Subcutaneous adipose tissue (tissue), 4 donors: ENCODE data around the gene BHLHE23. TPM values are rescaled to one million over a fixed set of nuclear protein-coding genes. Genes with fewer than 3 reads are reported as not detected.

ENCODE experiments used
- total RNA-seq, 4 donors: library from RNA; depleted of rRNA; stranded (reverse); fragments of >200 nt; gene quantifications; one replicate each; pipeline ENCODE4 v1.1.0, GENCODE V29; 2016
- TF ChIP-seq, protein P1 (sequence below): fragments of 450-650 bp; IDR thresholded peaks from one replicate; pipeline ENCODE4 v1.5.1; 2016; ENCODE audit warnings: low read depth, mild to moderate bottlenecking, control low read depth, antibody characterized with exemption, moderate library complexity

Gene BHLHE23
- total RNA-seq, 4 donors from 2014 or later: not detected

DNA sequence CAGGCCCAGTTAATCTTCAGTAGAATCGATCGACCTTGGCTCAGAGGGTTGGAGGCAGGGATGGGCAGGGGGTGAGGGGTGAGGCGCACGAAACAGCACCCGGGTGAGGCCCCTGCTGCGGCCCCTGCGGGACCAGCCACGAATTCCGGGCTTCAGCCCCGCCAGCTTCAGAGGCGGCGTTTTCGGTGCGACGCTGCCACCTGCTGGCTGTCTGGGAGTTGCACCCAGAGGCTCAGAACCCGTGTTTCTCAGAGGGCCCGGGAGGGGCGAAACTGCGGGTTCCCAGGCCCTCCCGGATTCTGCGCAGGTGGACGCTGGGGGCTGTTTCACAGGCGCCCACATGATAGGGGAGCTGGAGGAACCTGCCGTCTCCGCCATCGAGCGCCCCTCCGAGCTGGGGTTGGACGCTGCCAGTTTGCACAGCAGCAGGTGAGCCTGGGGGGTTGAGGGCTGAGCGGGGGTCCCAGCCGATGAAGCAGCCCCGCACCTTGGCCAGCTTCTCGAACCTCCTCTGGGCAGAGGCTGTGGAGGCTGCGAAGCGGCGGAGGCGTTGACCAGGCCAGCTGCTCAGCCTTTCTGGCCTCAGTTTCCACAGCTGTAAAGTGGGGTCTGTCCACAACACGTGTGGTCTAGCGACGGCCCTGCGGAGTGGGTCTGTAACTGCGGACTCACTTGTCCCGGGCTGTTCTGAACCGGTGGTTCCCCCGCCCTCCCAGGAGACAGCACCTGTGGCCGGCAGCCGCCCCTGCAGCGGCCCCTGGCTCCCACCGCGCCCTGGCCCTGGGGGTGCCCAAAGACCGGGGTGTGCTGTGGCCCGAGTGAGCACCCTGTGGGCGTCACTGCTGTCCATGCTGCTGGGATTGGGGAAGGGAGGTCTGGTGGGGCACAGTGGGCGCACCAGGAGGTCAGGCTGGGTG, 2.5 kb upstream of the BHLHE23 start:
- TF ChIP-seq, protein P1, sequence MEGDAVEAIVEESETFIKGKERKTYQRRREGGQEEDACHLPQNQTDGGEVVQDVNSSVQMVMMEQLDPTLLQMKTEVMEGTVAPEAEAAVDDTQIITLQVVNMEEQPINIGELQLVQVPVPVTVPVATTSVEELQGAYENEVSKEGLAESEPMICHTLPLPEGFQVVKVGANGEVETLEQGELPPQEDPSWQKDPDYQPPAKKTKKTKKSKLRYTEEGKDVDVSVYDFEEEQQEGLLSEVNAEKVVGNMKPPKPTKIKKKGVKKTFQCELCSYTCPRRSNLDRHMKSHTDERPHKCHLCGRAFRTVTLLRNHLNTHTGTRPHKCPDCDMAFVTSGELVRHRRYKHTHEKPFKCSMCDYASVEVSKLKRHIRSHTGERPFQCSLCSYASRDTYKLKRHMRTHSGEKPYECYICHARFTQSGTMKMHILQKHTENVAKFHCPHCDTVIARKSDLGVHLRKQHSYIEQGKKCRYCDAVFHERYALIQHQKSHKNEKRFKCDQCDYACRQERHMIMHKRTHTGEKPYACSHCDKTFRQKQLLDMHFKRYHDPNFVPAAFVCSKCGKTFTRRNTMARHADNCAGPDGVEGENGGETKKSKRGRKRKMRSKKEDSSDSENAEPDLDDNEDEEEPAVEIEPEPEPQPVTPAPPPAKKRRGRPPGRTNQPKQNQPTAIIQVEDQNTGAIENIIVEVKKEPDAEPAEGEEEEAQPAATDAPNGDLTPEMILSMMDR: no peak

DNA sequence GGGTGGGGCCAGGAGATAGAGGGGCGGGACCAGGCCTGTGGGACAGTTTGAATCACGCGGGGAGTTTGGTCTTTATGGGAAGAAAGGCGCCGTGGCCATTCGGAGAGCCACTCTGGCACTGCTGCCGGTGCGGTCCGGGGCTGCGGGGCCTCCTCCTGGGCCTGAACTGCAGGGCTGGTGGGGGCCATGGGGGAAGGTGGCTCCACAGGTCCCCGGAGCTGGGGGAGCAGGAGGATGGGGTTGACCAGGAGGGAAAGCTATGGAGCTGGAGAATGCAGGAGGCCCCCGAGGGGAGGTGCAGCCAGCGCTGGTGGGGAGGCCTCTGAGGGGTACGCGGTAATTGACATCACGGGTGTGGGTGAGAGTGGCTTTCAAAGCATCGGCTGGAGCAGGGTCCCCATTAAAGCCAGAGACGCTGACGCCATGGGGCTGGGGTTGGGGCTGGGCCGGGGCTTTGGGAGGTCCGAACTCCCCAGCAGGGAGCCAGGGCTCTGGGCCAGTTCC, 1.8 kb upstream of the BHLHE23 start:
- TF ChIP-seq, protein P1: no peak

DNA sequence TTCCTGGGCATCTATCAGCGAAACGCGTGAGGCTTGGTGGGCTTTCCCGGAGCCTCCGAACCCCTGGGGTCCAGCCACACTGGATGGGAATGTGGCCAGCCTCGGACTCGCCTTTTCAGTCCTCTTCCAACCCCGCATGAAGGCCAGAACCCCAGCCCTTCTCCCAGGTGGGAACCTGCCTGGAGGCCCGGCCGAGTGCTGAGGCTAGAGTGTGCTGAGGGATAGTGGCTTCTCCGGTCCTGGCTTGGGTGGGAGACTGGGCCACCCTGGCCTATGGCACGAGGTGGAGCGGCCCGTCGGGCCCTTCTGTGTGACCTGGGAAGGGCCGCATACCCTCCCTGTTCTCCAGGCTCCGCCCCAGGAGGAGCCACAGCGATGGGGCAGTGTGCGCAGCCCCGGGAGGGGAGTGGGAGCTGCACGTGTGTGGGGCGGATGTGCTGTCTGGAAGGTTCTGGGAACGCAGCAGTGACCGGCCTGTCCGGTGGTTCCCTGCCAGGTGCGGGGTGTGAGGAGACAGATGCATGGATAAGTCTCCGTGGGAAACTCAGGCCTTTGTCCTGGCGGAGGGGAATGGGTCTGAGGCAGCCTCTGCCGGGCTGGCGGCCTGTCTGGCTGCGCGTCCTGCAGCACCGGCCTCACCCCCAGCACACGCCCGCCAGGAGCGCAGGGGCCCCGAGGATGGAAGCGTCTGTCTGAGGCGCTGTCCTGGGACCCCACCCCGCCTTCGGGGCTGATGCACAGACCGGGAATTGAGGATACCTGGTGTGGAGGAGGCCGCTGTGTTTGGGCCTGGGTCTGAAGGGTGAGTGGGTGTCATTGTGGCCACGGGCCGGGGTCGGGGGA, 1.1 kb upstream of the BHLHE23 start:
- TF ChIP-seq, protein P1: no peak

DNA sequence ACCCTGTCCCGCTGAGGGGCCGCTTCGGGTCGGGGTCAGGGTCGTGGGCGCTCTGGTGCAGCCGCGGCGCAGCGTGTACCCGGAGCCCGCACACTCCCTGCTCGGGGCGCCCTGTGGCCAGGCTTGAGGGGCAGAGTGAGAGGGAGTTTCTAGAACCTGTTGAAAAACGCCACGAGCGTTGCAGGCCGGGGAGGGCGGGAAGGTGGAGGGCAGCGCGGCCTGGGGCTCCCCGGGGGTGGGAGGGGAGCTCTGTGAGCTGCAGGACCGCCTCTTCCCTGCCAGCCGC, 539 bp upstream of the BHLHE23 start:
- TF ChIP-seq, protein P1: no peak

DNA sequence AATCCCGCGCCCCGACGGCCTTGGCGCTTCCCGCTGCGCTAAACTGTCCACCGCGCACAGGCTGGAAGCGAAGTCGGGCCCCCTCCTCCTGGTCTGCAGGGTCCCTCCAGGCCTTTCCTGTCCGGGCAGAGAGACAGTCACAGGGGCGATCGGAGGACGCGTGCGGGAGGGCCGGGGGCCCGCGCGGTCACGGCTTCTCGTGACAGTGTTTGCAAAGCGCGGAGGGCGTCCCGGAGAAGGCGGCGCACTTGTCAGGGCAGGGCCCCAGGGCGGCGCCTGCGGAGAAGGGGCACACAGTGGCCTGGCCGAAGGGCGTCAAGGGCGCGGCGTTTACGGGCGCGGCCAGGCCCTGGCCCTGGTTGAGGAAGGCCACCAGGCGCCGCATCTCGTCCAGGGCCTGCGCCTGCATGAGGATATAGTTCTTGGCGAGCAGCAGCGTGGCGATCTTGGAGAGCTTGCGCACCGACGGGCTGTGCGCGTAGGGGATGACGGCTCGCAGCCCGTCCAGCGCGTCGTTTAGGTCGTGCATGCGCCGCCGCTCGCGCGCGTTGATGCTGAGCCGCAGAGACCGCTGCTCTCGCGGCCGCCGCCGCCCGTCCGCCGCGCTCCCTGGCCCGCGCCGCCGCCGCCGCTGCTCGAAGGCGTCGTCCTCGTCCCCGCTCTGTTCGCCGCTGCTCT, 763 bp downstream of the BHLHE23 start:
- TF ChIP-seq, protein P1: no peak

DNA sequence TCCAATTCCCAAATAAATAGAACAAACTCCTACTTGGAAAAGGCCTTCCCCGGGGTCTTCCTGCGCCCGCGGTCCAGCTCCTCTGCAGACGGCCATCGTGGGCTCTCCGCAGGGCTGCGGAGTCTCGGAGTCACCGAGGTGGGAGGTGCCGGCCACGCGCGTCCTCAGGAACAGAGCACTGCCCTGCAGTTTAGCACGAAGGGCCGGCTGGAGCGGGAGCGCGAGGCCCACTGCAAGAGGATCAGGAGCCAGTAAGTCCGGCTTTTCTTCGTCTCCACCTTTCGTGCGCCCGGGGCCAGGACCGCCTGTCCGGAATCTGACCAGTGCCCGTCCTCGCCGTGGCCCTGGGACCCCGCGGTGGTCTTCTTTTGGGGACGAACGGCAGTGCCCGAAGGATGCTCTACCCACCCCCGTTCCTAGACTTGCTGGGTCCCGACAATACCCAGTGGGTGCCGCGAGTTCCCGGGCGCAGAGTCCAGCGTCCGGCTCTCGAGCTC, 1.4 kb downstream of the BHLHE23 start:
- TF ChIP-seq, protein P1: no peak
